GM19025 (cell line): ENCODE results near the gene SLC35E2B.

Experiments
- ATAC-seq: cut with Tn5 transposase; IDR thresholded peaks from one replicate; pipeline ENCODE4 v1.9.1; 2021; ENCODE audit warnings: mild to moderate bottlenecking, low read depth, moderate library complexity; ENCODE audit not compliant: unreplicated experiment

SLC35E2B gene

GRCh38 chr1:1615256-1616044 is 77.1 kb downstream of the SLC35E2B start, which contains the start of gene MIB2:
TSS of gene MIB2 (plus strand) at chr1:1615500. CDS start at chr1:1623453, 7,953 bp downstream.
- ATAC-seq: peak; percentile 83

- ATAC-seq: no peak
Measured at GRCh38 chr1:1614954-1615255, 77.7 kb downstream of the SLC35E2B start.

- no peak for ATAC-seq
Measured at GRCh38 chr1:1614204-1614953, 78.2 kb downstream of the SLC35E2B start.

GRCh38 chr1:1613509-1614082 is 79.0 kb downstream of the SLC35E2B start:
- no peak for ATAC-seq

- no peak for ATAC-seq
Measured at GRCh38 chr1:1612104-1612400, 80.5 kb downstream of the SLC35E2B start.

GRCh38 chr1:1610796-1611195 is 81.8 kb downstream of the SLC35E2B start:
- ATAC-seq: no peak

GRCh38 chr1:1609822-1610485 is 82.6 kb downstream of the SLC35E2B start:
- no peak for ATAC-seq
